Tibial nerve (tissue), 3 donors: ENCODE measurements around the gene COBL.

Experiments used
- POLR2A ChIP-seq, 2 donors: fragments of 450-650 bp; IDR thresholded peaks; one replicate each; pipeline ENCODE4 v1.6.1; 2017; ENCODE audit warnings: antibody characterized with exemption in 2 of 2, mild to moderate bottlenecking in 2 of 2, moderate library complexity in 2 of 2
- TF ChIP-seq, protein P1 (sequence below), 5 experiments: fragments of 200-600 bp in 3 of 5; fragments of 450-650 bp in 2 of 5; sonication (generic) in 3 of 5; IDR thresholded peaks; one replicate each; pipeline ENCODE4 v1.5.1; 2016 to 2019; ENCODE audit warnings: antibody characterized with exemption in 5 of 5, mild to moderate bottlenecking in 3 of 5, moderate library complexity in 2 of 5

DNA sequence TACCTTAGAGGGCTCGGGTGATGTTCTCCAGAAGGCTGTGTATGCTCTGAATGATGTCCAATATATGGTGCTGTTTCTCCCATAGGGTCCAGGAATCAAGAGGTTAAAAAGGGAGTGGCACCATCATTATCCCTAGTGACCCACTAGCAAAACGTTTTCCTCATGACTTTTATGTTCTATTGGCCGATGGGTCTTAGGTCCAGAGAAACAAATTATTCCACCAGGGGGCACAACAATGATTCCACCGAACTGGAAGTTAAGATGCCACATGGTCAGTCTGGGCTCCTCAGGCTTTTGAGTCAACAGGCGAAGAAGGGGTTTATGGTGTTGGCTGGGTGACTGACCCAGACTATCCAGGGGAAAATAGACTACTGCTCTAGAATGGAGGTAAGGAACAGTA, 256.1 kb downstream of the COBL start:
- TF ChIP-seq, protein P1, sequence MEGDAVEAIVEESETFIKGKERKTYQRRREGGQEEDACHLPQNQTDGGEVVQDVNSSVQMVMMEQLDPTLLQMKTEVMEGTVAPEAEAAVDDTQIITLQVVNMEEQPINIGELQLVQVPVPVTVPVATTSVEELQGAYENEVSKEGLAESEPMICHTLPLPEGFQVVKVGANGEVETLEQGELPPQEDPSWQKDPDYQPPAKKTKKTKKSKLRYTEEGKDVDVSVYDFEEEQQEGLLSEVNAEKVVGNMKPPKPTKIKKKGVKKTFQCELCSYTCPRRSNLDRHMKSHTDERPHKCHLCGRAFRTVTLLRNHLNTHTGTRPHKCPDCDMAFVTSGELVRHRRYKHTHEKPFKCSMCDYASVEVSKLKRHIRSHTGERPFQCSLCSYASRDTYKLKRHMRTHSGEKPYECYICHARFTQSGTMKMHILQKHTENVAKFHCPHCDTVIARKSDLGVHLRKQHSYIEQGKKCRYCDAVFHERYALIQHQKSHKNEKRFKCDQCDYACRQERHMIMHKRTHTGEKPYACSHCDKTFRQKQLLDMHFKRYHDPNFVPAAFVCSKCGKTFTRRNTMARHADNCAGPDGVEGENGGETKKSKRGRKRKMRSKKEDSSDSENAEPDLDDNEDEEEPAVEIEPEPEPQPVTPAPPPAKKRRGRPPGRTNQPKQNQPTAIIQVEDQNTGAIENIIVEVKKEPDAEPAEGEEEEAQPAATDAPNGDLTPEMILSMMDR (IDR thresholded peaks at IDR 0.05): no peak
- no peak for TF ChIP-seq POLR2A (IDR thresholded peaks at IDR 0.05)
